Caco-2 (cell line): Measurements from ENCODE around the gene SLC10A7. TPM values are rescaled to one million over a fixed set of nuclear protein-coding genes. Genes with fewer than 3 reads are reported as not detected.

Experiments used
- BruUV-seq: library from RNA; stranded (reverse); fragments of 400-500 nt; replicated peaks from 2 replicates; lab custom pipeline; 2021; lab: Mats Ljungman, UMichigan
- CTCF ChIA-PET: fragments of 300-600 bp; sonication (Branson Sonifier 250); formaldehyde crosslinking; loops from one replicate; lab custom pipeline; 2022; ENCODE audit warnings: antibody characterized with exemption; lab: Charles Lee
- POLR2A ChIA-PET: fragments of 300-600 bp; sonication (Branson Sonifier 250); formaldehyde crosslinking; loops from one replicate; lab custom pipeline; 2022; ENCODE audit warnings: antibody characterized with exemption; lab: Charles Lee
- DNase-seq, 2 experiments: peaks; one replicate each; pipeline versions ENCODE4 v3.0.0 to v3.0.0-alpha.2; 2020 to 2022
- H3K27me3 ChIP-seq: replicated peaks from 2 replicates; pipeline ENCODE4 v1.6.0; 2011; ENCODE audit warnings: low read length; ENCODE audit not compliant: control insufficient read depth, insufficient read depth
- H3K36me3 ChIP-seq: 2 replicates; pipeline ENCODE4 v1.5.1; 2011; ENCODE audit warnings: low read length; ENCODE audit not compliant: control insufficient read depth, insufficient read depth
- H3K4me1 ChIP-seq: fragments of 250-450 bp; sonication (Bioruptor Pico); 2 replicates; pipeline ENCODE4 v1.5.1; 2020; ENCODE audit warnings: mild to moderate bottlenecking
- H3K4me3 ChIP-seq: 2 replicates; pipeline ENCODE4 v1.5.1; 2011; ENCODE audit warnings: low read depth, mild to moderate bottlenecking, control low read depth, low read length
- H3K9me3 ChIP-seq: fragments of 250-450 bp; sonication (Bioruptor Pico); 2 replicates; pipeline ENCODE4 v1.5.1; 2020; ENCODE audit warnings: mild to moderate bottlenecking, moderate library complexity
- H3K27ac Mint-ChIP-seq: one replicate; pipeline ENCODE4 v1.8.0; 2022; ENCODE audit warnings: mixed read lengths; ENCODE audit not compliant: unreplicated experiment
- H3K27me3 Mint-ChIP-seq: one replicate; pipeline ENCODE4 v1.8.0; 2022; ENCODE audit warnings: mixed read lengths; ENCODE audit not compliant: insufficient read depth, unreplicated experiment
- H3K36me3 Mint-ChIP-seq: one replicate; pipeline ENCODE4 v1.8.0; 2022; ENCODE audit warnings: mild to moderate bottlenecking, mixed read lengths; ENCODE audit not compliant: insufficient read depth, unreplicated experiment
- H3K4me1 Mint-ChIP-seq: one replicate; pipeline ENCODE4 v1.8.0; 2022; ENCODE audit warnings: low read depth, mixed read lengths; ENCODE audit not compliant: unreplicated experiment
- H3K4me3 Mint-ChIP-seq: one replicate; pipeline ENCODE4 v1.8.0; 2022; ENCODE audit warnings: mild to moderate bottlenecking, moderate library complexity, mixed read lengths; ENCODE audit not compliant: unreplicated experiment
- H3K9me3 Mint-ChIP-seq: one replicate; pipeline ENCODE4 v1.8.0; 2022; ENCODE audit warnings: mixed read lengths; ENCODE audit not compliant: unreplicated experiment
- intact Hi-C: fragments of 100-400 bp; cut with micrococcal nuclease; formaldehyde crosslinking; loops from one replicate; pipeline ENCODE4 v1.10.0; 2022; ENCODE audit not compliant: unreplicated experiment
- total RNA-seq: library from RNA; stranded (reverse); gene quantifications from 2 replicates; pipeline ENCODE4 v1.2.3, GENCODE V29; 2022
- TF ChIP-seq, protein P1 (sequence below), 2 experiments: fragments of 200-600 bp in 1 of 2; IDR thresholded peaks; 1 replicate in 1 of 2; 2 replicates in 1 of 2; pipeline versions ENCODE4 v1.5.1 to v1.8.0; 2011 to 2022; ENCODE audit warnings: antibody characterized with exemption in 1 of 2, control low read depth in 1 of 2, inconsistent platforms in 1 of 2, low read depth in 1 of 2, low read length in 1 of 2, mild to moderate bottlenecking in 1 of 2, moderate library complexity in 1 of 2; ENCODE audit not compliant: insufficient read depth in 1 of 2, severe bottlenecking in 1 of 2, unreplicated experiment in 1 of 2

The SLC10A7 gene
- total RNA-seq, 1 experiment from 2014 or later = 12.1 TPM

DNA sequence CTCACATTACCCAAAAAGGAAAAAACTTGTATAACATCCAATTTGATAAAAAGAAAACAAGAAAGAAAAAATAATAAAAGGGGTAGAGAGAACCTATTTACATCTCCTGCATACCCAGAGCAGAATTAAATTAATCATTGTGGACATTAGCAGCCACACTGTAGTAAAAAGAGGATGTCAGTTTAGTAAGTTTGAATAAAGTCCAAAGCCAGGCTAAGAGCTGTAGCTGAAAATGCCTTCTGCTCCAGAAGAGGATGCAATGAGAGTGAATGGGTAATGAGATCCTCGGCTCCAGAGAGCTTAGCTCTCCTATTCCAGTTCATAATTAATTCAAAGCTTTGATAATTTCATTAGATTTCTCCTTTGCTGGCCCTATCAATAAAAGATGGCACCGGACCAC, 78.2 kb downstream of the SLC10A7 start:
- H3K4me1 ChIP-seq = 0 out of 2 replicates have a peak, but pooled peaks cover 6% of the 10 kb centered on the region
- no peak overlapping the region for H3K27ac Mint-ChIP-seq
- peaks cover 7% of the 10 kb centered on the region for H3K4me1 Mint-ChIP-seq
- H3K9me3 ChIP-seq = no peaks in the 10 kb centered on the region
- no peak overlapping the region for H3K4me3 Mint-ChIP-seq
- no peaks in the 10 kb centered on the region for H3K27me3 ChIP-seq
- DNase-seq = no peak
- no TSS peak for BruUV-seq
- no peaks in the 10 kb centered on the region for H3K36me3 ChIP-seq
- no peak overlapping the region for H3K4me3 ChIP-seq
- H3K36me3 Mint-ChIP-seq = no peaks in the 10 kb centered on the region
- ChIA-PET POLR2A (no interaction called here), CTCF (no interaction called here)
- intact Hi-C loops = no loop called here
- no peaks in the 10 kb centered on the region for H3K27me3 Mint-ChIP-seq
- no peaks in the 10 kb centered on the region for H3K9me3 Mint-ChIP-seq
- TF ChIP-seq, protein P1, sequence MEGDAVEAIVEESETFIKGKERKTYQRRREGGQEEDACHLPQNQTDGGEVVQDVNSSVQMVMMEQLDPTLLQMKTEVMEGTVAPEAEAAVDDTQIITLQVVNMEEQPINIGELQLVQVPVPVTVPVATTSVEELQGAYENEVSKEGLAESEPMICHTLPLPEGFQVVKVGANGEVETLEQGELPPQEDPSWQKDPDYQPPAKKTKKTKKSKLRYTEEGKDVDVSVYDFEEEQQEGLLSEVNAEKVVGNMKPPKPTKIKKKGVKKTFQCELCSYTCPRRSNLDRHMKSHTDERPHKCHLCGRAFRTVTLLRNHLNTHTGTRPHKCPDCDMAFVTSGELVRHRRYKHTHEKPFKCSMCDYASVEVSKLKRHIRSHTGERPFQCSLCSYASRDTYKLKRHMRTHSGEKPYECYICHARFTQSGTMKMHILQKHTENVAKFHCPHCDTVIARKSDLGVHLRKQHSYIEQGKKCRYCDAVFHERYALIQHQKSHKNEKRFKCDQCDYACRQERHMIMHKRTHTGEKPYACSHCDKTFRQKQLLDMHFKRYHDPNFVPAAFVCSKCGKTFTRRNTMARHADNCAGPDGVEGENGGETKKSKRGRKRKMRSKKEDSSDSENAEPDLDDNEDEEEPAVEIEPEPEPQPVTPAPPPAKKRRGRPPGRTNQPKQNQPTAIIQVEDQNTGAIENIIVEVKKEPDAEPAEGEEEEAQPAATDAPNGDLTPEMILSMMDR (IDR thresholded peaks at IDR 0.05; ENCODE audit: insufficient read depth in 1 of 2, low read depth in 1 of 2, low read length in 1 of 2, severe bottlenecking in 1 of 2, unreplicated experiment in 1 of 2) = no peak

DNA sequence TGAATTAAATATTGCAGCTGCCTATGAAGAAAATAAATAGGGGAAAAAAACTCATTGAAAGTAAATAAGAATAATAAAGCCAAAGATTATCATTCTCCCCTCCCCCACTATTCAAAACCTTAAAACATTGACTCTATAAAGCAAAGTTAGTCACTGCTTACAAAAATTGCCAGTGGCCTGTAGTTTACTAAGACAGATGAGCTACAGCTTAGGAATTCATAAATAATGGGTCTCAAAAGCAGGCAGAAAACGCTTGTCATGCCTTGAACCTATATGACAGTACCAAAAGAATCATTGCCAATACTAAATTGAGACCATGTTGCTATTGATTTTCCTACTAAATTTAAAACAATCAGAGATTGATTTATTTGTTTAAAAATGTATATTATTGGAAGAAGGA, 78.9 kb downstream of the SLC10A7 start:
- CTCF ChIA-PET = no interaction called here
- intact Hi-C loops = no loop called here
- TF ChIP-seq, protein P1 (IDR thresholded peaks at IDR 0.05; ENCODE audit: insufficient read depth in 1 of 2, low read depth in 1 of 2, low read length in 1 of 2, severe bottlenecking in 1 of 2, unreplicated experiment in 1 of 2) = no peak
- no peaks in the 10 kb centered on the region for H3K9me3 ChIP-seq
- Mint-ChIP-seq H3K27ac (no peak overlapping the region), H3K27me3 (no peaks in the 10 kb centered on the region), H3K36me3 (no peaks in the 10 kb centered on the region), H3K9me3 (no peaks in the 10 kb centered on the region), H3K4me3 (no peak overlapping the region), H3K4me1 (peaks cover 7% of the 10 kb centered on the region)
- H3K4me1 ChIP-seq = 0 out of 2 replicates have a peak, but pooled peaks cover 6% of the 10 kb centered on the region
- POLR2A ChIA-PET = no interaction called here
- no peak for DNase-seq
- BruUV-seq = no TSS peak
- no peaks in the 10 kb centered on the region for H3K36me3 ChIP-seq
- no peak overlapping the region for H3K4me3 ChIP-seq
- H3K27me3 ChIP-seq = no peaks in the 10 kb centered on the region

DNA sequence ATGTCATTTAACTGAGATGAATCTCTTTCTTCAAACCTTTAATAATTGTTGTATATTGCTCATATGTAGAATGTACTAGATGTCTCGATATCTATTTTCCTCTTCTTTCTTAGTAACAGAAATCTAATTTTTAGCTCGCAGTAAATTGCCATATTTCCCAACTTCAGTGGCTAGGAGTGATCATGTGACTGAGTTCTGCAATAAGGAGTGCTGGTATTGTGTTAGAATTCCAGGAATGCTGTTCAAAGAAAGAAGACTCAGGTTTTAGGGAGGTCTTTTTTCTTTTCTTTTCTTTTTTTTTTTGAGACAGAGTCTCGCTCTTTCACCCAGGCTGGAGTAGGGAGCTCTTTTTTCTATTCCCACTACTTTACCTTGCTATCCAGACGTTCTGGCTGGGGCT, 81.7 kb downstream of the SLC10A7 start:
- H3K27me3 Mint-ChIP-seq = no peaks in the 10 kb centered on the region
- CTCF ChIA-PET = no interaction called here
- no TSS peak for BruUV-seq

More for the DNA sequence above, 81.7 kb downstream of the SLC10A7 start:
- Mint-ChIP-seq H3K4me1 (peaks cover 7% of the 10 kb centered on the region), H3K4me3 (no peak overlapping the region), H3K9me3 (no peaks in the 10 kb centered on the region), H3K27ac (peak overlapping the region; percentile 32), H3K36me3 (no peaks in the 10 kb centered on the region)
- Histone ChIP-seq H3K4me1 (0 out of 2 replicates have a peak, but pooled peaks cover 6% of the 10 kb centered on the region), H3K4me3 (no peak overlapping the region), H3K36me3 (no peaks in the 10 kb centered on the region), H3K27me3 (no peaks in the 10 kb centered on the region), H3K9me3 (no peaks in the 10 kb centered on the region)
- intact Hi-C loops = no loop called here
- TF ChIP-seq, protein P1 (IDR thresholded peaks at IDR 0.05; ENCODE audit: insufficient read depth in 1 of 2, low read depth in 1 of 2, low read length in 1 of 2, severe bottlenecking in 1 of 2, unreplicated experiment in 1 of 2) = no peak
- no peak for DNase-seq
- POLR2A ChIA-PET = no interaction called here
